ENCODE data around the gene LTC4S.

Gene LTC4S

DNA sequence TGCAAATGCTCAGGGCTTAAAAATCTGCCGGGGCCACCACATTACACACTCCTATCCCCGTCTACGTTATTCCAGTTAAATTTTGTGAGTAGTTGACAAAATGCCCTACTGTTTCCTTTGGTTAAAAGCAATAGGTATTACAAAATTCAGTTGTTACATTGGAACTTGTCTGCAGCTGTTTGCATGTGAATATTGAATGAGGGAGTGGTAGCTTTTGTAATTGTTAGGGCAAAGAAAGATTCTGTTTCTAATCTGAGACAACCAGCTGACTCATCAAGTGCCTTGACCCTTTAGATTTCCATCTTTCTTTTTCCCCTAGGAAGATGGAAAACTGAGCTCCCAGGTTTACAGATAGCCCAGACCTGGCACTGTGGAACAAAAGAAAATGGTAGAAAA is 31.0 kb upstream of the LTC4S start:
- no peak overlapping the region for H3K4me3 ChIP-seq (ENCODE audit: low read depth, low read length, poor library complexity, severe bottlenecking)
- H3K9ac ChIP-seq (ENCODE audit: low read length) = no peak overlapping the region; the same call in 1 of the 2 replicates
- H3K4me2 ChIP-seq (ENCODE audit: low read length) = no peak overlapping the region
- no peaks in the 10 kb centered on the region for H3K9me3 ChIP-seq (ENCODE audit: low read length)
- no peaks in the 10 kb centered on the region for H3F3A ChIP-seq (ENCODE audit: insufficient read depth, low read length)
- H3K27me3 ChIP-seq (ENCODE audit: insufficient read depth, low read length) = no peaks in the 10 kb centered on the region
- peaks cover 29% of the 10 kb centered on the region for H3K36me3 ChIP-seq (ENCODE audit: insufficient read depth, low read length)
- H3K9me2 ChIP-seq (ENCODE audit: low read depth, low read length) = no peaks in the 10 kb centered on the region
- H2AFZ ChIP-seq (ENCODE audit: low read length) = no peak overlapping the region
- H3K79me2 ChIP-seq (ENCODE audit: insufficient read depth, low read length) = peaks cover 24% of the 10 kb centered on the region
- no peaks in the 10 kb centered on the region for H4K20me1 ChIP-seq (ENCODE audit: insufficient read depth, low read length)
- H3K4me1 ChIP-seq (ENCODE audit: insufficient read depth, low read length, severe bottlenecking) = peaks cover 20% of the 10 kb centered on the region
- H3K27ac ChIP-seq (ENCODE audit: low read depth, low read length, poor library complexity, severe bottlenecking) = peak overlapping the region; percentile 75
- TF ChIP-seq, protein P1, sequence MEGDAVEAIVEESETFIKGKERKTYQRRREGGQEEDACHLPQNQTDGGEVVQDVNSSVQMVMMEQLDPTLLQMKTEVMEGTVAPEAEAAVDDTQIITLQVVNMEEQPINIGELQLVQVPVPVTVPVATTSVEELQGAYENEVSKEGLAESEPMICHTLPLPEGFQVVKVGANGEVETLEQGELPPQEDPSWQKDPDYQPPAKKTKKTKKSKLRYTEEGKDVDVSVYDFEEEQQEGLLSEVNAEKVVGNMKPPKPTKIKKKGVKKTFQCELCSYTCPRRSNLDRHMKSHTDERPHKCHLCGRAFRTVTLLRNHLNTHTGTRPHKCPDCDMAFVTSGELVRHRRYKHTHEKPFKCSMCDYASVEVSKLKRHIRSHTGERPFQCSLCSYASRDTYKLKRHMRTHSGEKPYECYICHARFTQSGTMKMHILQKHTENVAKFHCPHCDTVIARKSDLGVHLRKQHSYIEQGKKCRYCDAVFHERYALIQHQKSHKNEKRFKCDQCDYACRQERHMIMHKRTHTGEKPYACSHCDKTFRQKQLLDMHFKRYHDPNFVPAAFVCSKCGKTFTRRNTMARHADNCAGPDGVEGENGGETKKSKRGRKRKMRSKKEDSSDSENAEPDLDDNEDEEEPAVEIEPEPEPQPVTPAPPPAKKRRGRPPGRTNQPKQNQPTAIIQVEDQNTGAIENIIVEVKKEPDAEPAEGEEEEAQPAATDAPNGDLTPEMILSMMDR (IDR thresholded peaks at IDR 0.05; ENCODE audit: low read length) = no peak
- TF ChIP-seq EZH2 (IDR thresholded peaks at IDR 0.05; ENCODE audit: borderline replicate concordance, low read length) = no peak

DNA sequence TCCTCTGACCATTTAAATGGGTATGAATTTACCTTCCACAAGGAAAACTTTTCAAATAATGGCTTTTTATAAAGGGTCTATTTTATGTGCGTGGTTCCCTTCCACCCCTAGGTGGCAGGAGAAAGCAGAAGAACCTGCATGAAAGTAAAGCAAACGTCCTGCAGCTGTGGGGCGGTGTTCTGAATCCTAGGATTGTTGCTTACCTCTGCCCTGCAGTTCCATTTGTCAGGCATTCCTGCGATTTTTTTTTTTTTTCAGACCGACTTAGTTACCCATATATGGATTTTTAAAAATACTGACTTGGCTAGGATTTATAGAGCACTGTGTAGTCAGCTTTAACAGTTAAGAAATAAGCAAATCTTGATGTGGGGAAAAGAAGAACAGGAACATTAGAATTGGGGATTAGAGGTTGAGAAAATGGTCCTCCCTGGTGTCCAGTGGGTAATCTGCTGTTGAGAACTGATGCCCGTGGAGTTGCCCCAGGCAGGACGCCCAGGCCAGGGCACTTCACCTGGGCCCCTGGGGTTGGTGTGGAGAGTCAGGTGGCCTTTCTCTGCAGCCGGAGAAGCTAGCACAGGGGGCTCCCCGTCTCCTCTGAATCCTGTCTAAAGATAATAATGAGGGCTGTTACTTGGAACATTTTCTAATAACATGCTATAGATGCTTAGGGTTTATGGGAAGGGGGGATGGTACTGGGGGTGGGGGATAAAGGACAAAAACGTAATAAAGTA is 30.4 kb upstream of the LTC4S start:
- Histone ChIP-seq H3F3A (ENCODE audit: insufficient read depth, low read length) (no peaks in the 10 kb centered on the region), H3K4me2 (ENCODE audit: low read length) (no peak overlapping the region), H3K9me3 (ENCODE audit: low read length) (no peaks in the 10 kb centered on the region), H3K27me3 (ENCODE audit: insufficient read depth, low read length) (no peaks in the 10 kb centered on the region), H3K9ac (ENCODE audit: low read length) (no peak overlapping the region), H3K4me1 (ENCODE audit: insufficient read depth, low read length, severe bottlenecking) (peaks cover 20% of the 10 kb centered on the region), H3K9me2 (ENCODE audit: low read depth, low read length) (no peaks in the 10 kb centered on the region), H3K27ac (ENCODE audit: low read depth, low read length, poor library complexity, severe bottlenecking) (no peak overlapping the region), H3K36me3 (ENCODE audit: insufficient read depth, low read length) (peaks cover 33% of the 10 kb centered on the region), H3K4me3 (ENCODE audit: low read depth, low read length, poor library complexity, severe bottlenecking) (no peak overlapping the region), H4K20me1 (ENCODE audit: insufficient read depth, low read length) (no peaks in the 10 kb centered on the region), H2AFZ (ENCODE audit: low read length) (no peak overlapping the region), H3K79me2 (ENCODE audit: insufficient read depth, low read length) (peaks cover 18% of the 10 kb centered on the region)
- TF ChIP-seq, protein P1 (IDR thresholded peaks at IDR 0.05; ENCODE audit: low read length) = peak; percentile 96
- TF ChIP-seq EZH2 (IDR thresholded peaks at IDR 0.05; ENCODE audit: borderline replicate concordance, low read length) = no peak

DNA sequence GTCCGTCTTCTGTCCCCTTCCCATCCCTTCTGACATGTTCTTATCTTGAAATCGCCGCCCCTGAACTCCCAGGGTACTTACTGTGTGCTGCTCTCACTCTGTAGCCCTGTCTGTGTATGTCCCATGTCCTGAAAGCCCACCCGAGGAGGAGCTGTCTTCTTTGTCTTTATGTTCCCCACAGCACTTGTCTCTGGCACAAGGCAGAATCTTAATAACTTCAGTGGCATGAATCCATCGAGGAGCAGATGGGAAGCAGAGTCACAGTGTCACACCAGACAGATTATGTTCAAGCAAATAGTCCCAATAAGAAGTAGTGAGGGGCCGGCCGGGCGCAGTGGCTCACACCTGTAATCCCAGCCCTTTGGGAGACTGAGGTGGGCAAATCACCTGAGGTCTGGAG is 29.7 kb upstream of the LTC4S start:
- Histone ChIP-seq H3K4me2 (ENCODE audit: low read length) (no peak overlapping the region), H3K9me2 (ENCODE audit: low read depth, low read length) (no peaks in the 10 kb centered on the region), H3K27ac (ENCODE audit: low read depth, low read length, poor library complexity, severe bottlenecking) (no peak overlapping the region), H3K9ac (ENCODE audit: low read length) (no peak overlapping the region), H3K36me3 (ENCODE audit: insufficient read depth, low read length) (peaks cover 39% of the 10 kb centered on the region), H4K20me1 (ENCODE audit: insufficient read depth, low read length) (no peaks in the 10 kb centered on the region), H3F3A (ENCODE audit: insufficient read depth, low read length) (no peaks in the 10 kb centered on the region), H3K27me3 (ENCODE audit: insufficient read depth, low read length) (no peaks in the 10 kb centered on the region), H2AFZ (ENCODE audit: low read length) (no peak overlapping the region), H3K4me3 (ENCODE audit: low read depth, low read length, poor library complexity, severe bottlenecking) (no peak overlapping the region), H3K9me3 (ENCODE audit: low read length) (no peaks in the 10 kb centered on the region), H3K4me1 (ENCODE audit: insufficient read depth, low read length, severe bottlenecking) (peaks cover 20% of the 10 kb centered on the region), H3K79me2 (ENCODE audit: insufficient read depth, low read length) (peaks cover 15% of the 10 kb centered on the region)
- no peak for TF ChIP-seq EZH2 (IDR thresholded peaks at IDR 0.05; ENCODE audit: borderline replicate concordance, low read length)
- TF ChIP-seq, protein P1 (IDR thresholded peaks at IDR 0.05; ENCODE audit: low read length) = no peak

Data from OCI-LY1 (cell line).